T follicular helper cell (primary cell): ENCODE data around the gene TECPR1.

Experiments used
- DNase-seq: peaks from one replicate; pipeline ENCODE4 v3.0.0-alpha.2; 2020; ENCODE audit warnings: low read depth

Gene TECPR1

DNA sequence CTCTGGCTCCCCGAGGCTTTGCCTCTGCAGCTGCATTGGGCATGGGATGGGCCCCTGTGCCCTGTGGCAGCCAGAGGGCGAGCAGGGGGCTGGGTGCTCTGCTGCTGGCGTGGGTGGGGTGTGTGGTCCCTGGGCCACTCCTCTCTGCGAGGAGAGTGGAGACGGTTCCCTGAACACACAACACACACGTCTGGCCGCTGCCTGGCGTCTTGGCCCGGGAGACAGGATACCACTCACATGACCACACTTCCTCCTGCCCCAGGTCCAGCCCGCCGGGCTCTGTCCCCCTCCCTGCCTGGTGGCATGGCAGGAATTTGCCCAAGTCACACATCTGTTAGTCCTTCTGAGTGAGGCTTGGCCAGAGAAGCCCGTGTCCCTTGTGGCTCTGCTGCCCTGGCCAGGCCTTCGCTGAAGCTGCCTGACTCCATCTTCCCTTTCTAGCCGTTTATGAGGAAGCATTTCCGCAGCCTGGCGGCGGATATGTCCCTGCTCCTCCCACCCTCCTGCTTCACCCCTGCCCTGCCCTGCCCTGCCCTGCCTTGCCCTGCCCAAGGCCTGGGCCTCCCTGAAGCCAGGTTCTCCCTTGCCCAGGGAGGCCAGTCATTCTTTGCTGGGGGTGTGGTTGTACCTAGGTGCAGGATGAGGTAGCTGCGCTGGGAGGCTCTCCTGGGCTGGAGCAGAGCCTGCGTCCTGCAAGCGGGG, 32.5 kb upstream of the TECPR1 start:
- DNase-seq: no peak

DNA sequence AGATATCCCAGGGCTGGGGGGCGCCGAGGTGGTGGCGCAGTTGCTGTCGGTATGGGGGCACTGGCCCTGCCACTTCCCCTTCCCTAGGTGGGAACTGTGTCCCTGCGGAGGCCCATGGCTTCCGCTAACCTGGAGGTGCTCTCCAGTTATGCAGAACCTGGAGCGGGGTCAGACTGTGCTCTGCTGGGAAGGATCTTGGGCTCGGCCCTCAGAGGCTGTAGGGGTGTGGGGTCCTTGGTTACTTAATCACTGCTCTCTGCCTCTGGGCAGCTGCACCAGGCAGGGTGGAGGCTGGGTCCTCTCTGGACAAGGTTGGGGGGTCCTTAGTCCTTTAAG, 31.8 kb upstream of the TECPR1 start:
- DNase-seq: no peak

- DNase-seq: no peak
Observed at GRCh38 chr7:98283127-98283886, 31.3 kb upstream of the TECPR1 start.

- no peak for DNase-seq
Observed at GRCh38 chr7:98282703-98283102, 30.7 kb upstream of the TECPR1 start.

GRCh38 chr7:98281757-98282606, 29.9 kb upstream of the TECPR1 start:
- peak; percentile 29 for DNase-seq

- peak; percentile 93 for DNase-seq
Observed at GRCh38 chr7:98280791-98281756, 29.0 kb upstream of the TECPR1 start, which contains the start of gene BRI3. Gene BRI3 (plus strand): TSS chr7:98281686. CDS start chr7:98281796, 110 bp downstream.

DNA sequence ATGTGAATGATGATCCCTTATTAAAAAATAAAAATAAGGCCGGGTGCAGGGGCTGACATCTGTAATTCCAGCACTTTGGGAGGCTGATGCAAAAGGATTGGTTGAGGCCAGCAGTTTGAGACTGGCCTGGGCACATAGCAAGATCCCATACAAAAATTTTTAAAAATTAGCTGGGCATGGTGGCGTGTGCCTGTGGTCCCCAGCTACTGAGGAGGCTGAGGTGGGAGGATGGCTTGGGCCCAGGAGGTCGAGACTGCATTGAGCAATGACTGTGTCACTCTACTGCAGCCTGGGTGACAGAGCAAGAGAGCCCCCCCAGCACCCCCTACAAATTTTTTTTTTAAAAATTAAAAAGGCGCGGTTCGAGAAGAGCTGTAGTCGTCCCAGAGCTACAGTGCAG, 28.3 kb upstream of the TECPR1 start:
- DNase-seq: no peak

- DNase-seq: no peak
Observed at GRCh38 chr7:98278936-98279335, 26.9 kb upstream of the TECPR1 start.

GRCh38 chr7:98278408-98278807, 26.4 kb upstream of the TECPR1 start:
- DNase-seq: no peak

DNA sequence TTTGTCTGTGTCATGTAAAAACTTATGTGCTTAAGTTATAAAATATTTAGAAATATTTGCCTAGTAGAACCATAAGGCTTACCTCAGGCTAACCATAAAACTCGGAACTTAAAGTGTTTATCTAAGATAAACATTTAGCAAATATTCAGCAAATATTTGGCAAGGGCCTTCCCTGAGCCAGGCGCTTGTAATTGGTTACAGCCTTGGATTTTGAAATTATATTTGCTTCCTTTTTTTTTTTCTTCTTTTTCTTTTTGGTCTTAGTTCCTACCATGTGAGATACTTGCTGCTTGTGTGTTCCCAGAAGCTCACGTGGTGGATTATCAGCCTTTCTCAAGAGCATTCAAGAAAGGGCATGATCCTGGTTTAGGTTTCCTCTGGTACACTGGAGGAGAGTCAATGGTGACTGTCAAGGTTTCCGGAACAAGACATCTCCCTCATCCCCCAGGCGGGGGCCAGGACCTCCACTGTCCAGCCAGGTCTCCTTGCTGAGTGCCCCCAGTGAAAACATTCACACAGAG, 24.3 kb upstream of the TECPR1 start:
- DNase-seq: no peak

GRCh38 chr7:98267303-98267702, 15.3 kb upstream of the TECPR1 start:
- no peak for DNase-seq

DNA sequence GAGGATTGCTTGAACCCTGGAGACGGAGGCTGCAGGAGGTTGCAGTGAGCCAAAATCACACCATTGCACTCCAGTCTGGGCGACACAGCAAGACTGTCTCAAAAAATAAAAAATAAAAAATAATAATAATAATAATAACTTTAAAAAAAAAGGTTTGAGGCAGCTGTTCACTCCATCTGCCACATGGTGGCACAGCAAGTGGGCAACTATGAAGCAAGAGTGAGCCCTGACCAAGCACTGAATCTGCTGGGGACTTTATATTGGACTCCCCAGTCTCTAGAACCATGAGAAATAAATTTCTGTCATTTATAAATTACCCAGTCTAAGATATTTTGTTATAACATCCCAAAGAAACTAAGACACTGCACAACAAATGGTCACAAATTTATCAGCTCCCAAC, 14.8 kb upstream of the TECPR1 start:
- DNase-seq: no peak

DNA sequence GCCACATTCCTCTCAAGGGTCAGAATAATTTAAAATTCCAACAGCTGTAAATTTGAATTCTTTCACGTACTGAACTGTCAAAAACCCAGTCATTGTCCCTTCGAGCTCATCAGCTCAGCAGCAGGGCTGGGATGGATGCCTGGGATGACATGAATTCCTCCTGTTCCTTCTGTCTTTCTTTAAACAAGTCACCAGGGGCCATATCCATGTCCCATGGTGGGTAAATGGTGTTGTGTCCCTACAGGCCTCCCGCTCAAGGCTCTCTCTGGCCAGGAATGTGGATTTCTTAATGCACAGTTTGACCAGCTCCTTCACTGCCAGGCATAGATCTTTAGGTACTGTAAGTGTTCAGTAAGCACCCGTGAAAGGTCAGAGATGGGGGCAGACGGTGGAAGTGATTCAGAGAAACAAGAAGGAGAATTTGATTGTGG, 13.8 kb upstream of the TECPR1 start:
- DNase-seq: no peak

DNA sequence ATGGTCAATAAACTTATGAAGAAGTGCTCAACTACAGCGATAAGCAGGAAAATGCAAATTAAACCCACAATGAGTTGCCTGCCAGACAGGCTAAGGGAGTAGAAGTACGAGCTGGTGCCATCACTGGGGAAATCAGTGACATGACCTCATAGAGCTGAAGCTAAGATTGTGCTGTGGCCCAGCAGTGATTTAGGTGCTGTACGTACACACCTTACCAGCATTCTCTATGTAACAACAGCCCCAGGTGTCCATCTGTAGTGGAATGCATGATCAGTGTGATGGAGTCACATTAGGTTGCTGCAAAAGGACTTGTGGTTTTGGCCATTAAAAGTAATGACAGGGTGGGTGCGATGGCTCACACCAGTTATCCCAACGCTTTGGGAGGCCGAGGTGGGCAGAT, 5.7 kb upstream of the TECPR1 start:
- no peak for DNase-seq

DNA sequence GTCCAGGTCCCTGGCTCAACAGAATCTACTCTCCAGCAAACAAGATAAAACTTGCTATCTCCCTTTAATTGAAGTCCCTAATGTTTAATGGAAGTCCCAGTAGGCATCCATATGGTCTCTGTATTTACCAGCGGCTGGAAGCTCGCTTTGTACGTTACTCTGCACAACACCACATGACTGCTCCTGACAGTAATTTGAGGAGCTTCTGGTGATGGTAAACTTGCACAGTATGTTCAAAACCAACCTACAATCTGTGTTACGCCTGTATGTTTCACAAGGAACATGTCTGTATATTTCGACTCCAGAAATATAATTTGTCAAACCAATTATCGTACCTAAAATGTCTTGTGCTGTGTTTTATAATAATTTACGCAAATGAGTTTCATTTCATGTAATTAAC, 4.4 kb upstream of the TECPR1 start:
- no peak for DNase-seq

GRCh38 chr7:98254951-98255610, 3.0 kb upstream of the TECPR1 start:
- DNase-seq: no peak

DNA sequence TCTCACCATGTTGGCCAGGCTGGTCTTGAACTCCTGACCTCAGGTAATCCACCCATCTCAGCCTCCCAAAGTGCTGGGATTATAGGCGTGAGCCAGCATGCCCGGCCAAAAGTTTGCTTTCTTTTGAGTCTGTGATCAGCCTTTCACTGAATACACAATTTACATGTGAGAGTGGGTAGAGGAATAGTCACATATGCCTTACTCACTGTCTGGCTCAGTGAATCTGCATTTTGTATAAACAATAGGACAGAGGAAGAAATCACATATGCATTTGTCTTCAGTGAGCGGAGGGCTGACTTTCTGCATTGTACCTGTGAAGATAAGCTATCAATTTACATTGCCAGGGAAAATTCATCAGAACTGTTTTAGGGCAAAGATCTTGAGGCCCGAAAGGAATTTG, 2.5 kb upstream of the TECPR1 start:
- no peak for DNase-seq

- no peak for DNase-seq
Observed at GRCh38 chr7:98252425-98253054, 508 bp upstream of the TECPR1 start.

- peak; percentile 28 for DNase-seq
Observed at GRCh38 chr7:98251231-98251600, 816 bp downstream of the TECPR1 start.

GRCh38 chr7:98250789-98251188, 1.2 kb downstream of the TECPR1 start:
- DNase-seq: peak; percentile 14
